HCT116 (cell line): Measurements from ENCODE around the gene SFXN5. TPM values are rescaled to one million over a fixed set of nuclear protein-coding genes. Genes with fewer than 3 reads are reported as not detected.

Experiments used
- ATAC-seq: fragments of 200-7000 bp; cut with Tn5 transposase; 2 replicates; pipeline ENCODE4 v1.9.1; 2020; ENCODE audit warnings: mild to moderate bottlenecking, moderate library complexity
- BruUV-seq: library from RNA; stranded (reverse); fragments of 400-500 nt; replicated peaks from 2 replicates; lab custom pipeline; 2021; lab: Mats Ljungman, UMichigan
- CTCF ChIA-PET: fragments of 300-600 bp; sonication (Branson Sonifier 250); formaldehyde crosslinking; loops from one replicate; lab custom pipeline; 2021; ENCODE audit warnings: antibody characterized with exemption; lab: Charles Lee
- POLR2A ChIA-PET: fragments of 300-600, 350-600 bp; sonication (Branson Sonifier 250); formaldehyde crosslinking; loops from one replicate; lab custom pipeline; 2021; ENCODE audit warnings: antibody characterized with exemption; lab: Charles Lee
- RAD21 ChIA-PET, 2 experiments: fragments of 300-600 bp; sonication (Branson Sonifier 250); formaldehyde crosslinking; loops; one replicate each; lab custom pipeline; 2023; ENCODE audit warnings: low total read pairs in 2 of 2; ENCODE audit not compliant: uncharacterized antibody in 2 of 2, unreplicated experiment in 2 of 2, low non-redundant PET in 1 of 2; lab: Charles Lee
- DNase-seq: peaks from one replicate; pipeline ENCODE4 v3.0.0-alpha.2; 2010; ENCODE audit warnings: low read depth, low spot score
- H2AFZ ChIP-seq: fragments of 200-600 bp; shearing (Covaris generic), sonication (generic); 2 replicates; pipeline ENCODE4 v1.6.1; 2017; ENCODE audit warnings: low read depth, mixed run types, mixed read lengths, antibody characterized with exemption, low read length; ENCODE audit not compliant: poor library complexity, severe bottlenecking
- H3K27ac ChIP-seq: 2 replicates; pipeline ENCODE4 v1.5.1; 2012; ENCODE audit warnings: low read depth, low read length
- H3K27me3 ChIP-seq: fragments of 200-600 bp; sonication (generic); 2 replicates; pipeline ENCODE4 v1.6.1; 2016; ENCODE audit warnings: mixed run types, low read length, mixed read lengths; ENCODE audit not compliant: insufficient read depth
- H3K36me3 ChIP-seq, 2 experiments: fragments of 200-500 bp in 1 of 2; fragments of 200-600 bp in 1 of 2; sonication (Bioruptor generic) in 1 of 2; sonication (generic) in 1 of 2; 2 replicates each; pipeline versions ENCODE4 v1.5.1 to v1.6.1; 2014 to 2016; ENCODE audit warnings: low read length in 2 of 2, inconsistent platforms in 1 of 2, mixed read lengths in 1 of 2, mixed run types in 1 of 2; ENCODE audit not compliant: insufficient read depth in 2 of 2, control insufficient read depth in 1 of 2
- H3K4me1 ChIP-seq, 2 experiments: fragments of 200-600 bp in 1 of 2; sonication (generic) in 1 of 2; 2 replicates each; pipeline versions ENCODE4 v1.5.1 to v1.6.1; 2012 to 2017; ENCODE audit warnings: low read length in 2 of 2, inconsistent platforms in 1 of 2, mild to moderate bottlenecking in 1 of 2, mixed read lengths in 1 of 2, mixed run types in 1 of 2, moderate library complexity in 1 of 2; ENCODE audit not compliant: insufficient read depth in 2 of 2, control insufficient read depth in 1 of 2
- H3K4me2 ChIP-seq: fragments of 200-600 bp; sonication (generic); 2 replicates; pipeline ENCODE4 v1.6.1; 2017; ENCODE audit warnings: mixed run types, low read length, mixed read lengths
- H3K4me3 ChIP-seq, 2 experiments: fragments of 200-600 bp in 1 of 2; sonication (generic) in 1 of 2; replicated peaks in 1 of 2; 2 replicates each; pipeline ENCODE4 v1.5.1; 2011 to 2016; ENCODE audit warnings: low read length in 2 of 2, control low read depth in 1 of 2, low read depth in 1 of 2, mild to moderate bottlenecking in 1 of 2, mixed read lengths in 1 of 2, mixed run types in 1 of 2
- H3K79me2 ChIP-seq: fragments of 200-600 bp; sonication (generic); 2 replicates; pipeline ENCODE4 v1.6.1; 2017; ENCODE audit warnings: mild to moderate bottlenecking, mixed run types, low read length, moderate library complexity, mixed read lengths; ENCODE audit not compliant: insufficient read depth
- H3K9ac ChIP-seq: fragments of 200-600 bp; sonication (generic); 2 replicates; pipeline ENCODE4 v1.6.1; 2016; ENCODE audit warnings: low read length, mixed read lengths
- H3K9me2 ChIP-seq: fragments of 200-600 bp; sonication (generic), shearing (Covaris generic); 2 replicates; pipeline ENCODE4 v1.6.1; 2017; ENCODE audit warnings: mixed run types, mild to moderate bottlenecking, moderate library complexity; ENCODE audit not compliant: insufficient read depth
- H3K9me3 ChIP-seq, 2 experiments: fragments of 200-500 bp in 1 of 2; fragments of 200-600 bp in 1 of 2; sonication (Bioruptor generic) in 1 of 2; sonication (generic) in 1 of 2; 2 replicates each; pipeline ENCODE4 v1.6.1; 2014 to 2017; ENCODE audit warnings: low read length in 2 of 2, mixed read lengths in 2 of 2, inconsistent platforms in 1 of 2, low read depth in 1 of 2, mild to moderate bottlenecking in 1 of 2, mixed run types in 1 of 2, moderate library complexity in 1 of 2; ENCODE audit not compliant: control insufficient read depth in 1 of 2, insufficient read depth in 1 of 2
- H4K20me1 ChIP-seq: fragments of 200-600 bp; sonication (generic), shearing (Covaris generic); 2 replicates; pipeline ENCODE4 v1.6.1; 2017; ENCODE audit warnings: mixed run types, mild to moderate bottlenecking, moderate library complexity; ENCODE audit not compliant: insufficient read depth
- ZFX ChIP-seq: fragments of 450-650 bp; IDR thresholded peaks from 2 replicates; pipeline ENCODE4 v1.6.1; 2017
- intact Hi-C: fragments of 100-400 bp; cut with micrococcal nuclease; formaldehyde crosslinking; loops from 2 replicates; pipeline ENCODE4 v1.10.0; 2022
- total RNA-seq: library from RNA; stranded (reverse); gene quantifications from one replicate; pipeline ENCODE4 v1.2.1, GENCODE V29; 2021; ENCODE audit not compliant: unreplicated experiment
- TF ChIP-seq, protein P1 (sequence below): IDR thresholded peaks from 2 replicates; pipeline ENCODE4 v1.6.1; 2011; ENCODE audit warnings: mild to moderate bottlenecking, low read length, moderate library complexity; ENCODE audit not compliant: insufficient replicate concordance; ENCODE audit errors: extremely low read depth
- TF ChIP-seq, protein P2 (sequence below): IDR thresholded peaks from 2 replicates; pipeline ENCODE4 v1.6.1; 2012; ENCODE audit warnings: low read depth

SFXN5 gene
- total RNA-seq, 1 experiment from 2014 or later = 10.0 TPM

DNA sequence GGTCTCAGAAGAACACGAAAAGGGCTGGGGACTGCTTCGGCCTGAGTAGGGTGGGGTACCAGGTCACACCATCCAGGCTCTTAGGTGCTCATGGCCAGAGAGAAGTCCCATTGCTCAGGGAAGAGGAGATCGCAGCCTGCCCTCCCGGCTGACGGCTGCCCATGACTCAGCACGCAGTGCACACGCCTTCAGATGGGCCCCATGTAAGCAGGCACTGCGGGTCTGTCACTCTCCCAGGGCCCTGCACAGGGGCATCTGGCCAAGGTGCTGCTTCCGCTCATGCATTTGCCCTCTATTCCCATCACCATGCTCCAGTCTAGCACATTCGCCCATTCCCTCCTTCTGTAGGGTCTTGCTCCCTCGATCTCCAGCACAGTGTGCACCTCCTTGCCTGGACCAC, 34.7 kb downstream of the SFXN5 start:
- Histone ChIP-seq H4K20me1 (no peaks in the 10 kb centered on the region), H3K27ac (no peak overlapping the region), H3K9me3 (no peaks in the 10 kb centered on the region), H3K4me1 (peaks cover under 1 to 21% of the 10 kb centered on the region in 2 experiments; a peak in 3 of 4 replicates), H3K9me2 (no peaks in the 10 kb centered on the region), H3K27me3 (no peaks in the 10 kb centered on the region), H3K9ac (no peak overlapping the region), H3K4me3 (no peak overlapping the region), H3K36me3 (no peaks in the 10 kb centered on the region), H3K79me2 (no peaks in the 10 kb centered on the region), H2AFZ (no peak overlapping the region), H3K4me2 (no peak overlapping the region)
- intact Hi-C loops = no loop called here
- CTCF ChIA-PET = no interaction called here
- no peak for DNase-seq
- RAD21 ChIA-PET = no interaction called here
- no peak for TF ChIP-seq ZFX
- TF ChIP-seq, protein P1, sequence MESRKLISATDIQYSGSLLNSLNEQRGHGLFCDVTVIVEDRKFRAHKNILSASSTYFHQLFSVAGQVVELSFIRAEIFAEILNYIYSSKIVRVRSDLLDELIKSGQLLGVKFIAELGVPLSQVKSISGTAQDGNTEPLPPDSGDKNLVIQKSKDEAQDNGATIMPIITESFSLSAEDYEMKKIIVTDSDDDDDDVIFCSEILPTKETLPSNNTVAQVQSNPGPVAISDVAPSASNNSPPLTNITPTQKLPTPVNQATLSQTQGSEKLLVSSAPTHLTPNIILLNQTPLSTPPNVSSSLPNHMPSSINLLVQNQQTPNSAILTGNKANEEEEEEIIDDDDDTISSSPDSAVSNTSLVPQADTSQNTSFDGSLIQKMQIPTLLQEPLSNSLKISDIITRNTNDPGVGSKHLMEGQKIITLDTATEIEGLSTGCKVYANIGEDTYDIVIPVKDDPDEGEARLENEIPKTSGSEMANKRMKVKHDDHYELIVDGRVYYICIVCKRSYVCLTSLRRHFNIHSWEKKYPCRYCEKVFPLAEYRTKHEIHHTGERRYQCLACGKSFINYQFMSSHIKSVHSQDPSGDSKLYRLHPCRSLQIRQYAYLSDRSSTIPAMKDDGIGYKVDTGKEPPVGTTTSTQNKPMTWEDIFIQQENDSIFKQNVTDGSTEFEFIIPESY = no peak
- TF ChIP-seq, protein P2, sequence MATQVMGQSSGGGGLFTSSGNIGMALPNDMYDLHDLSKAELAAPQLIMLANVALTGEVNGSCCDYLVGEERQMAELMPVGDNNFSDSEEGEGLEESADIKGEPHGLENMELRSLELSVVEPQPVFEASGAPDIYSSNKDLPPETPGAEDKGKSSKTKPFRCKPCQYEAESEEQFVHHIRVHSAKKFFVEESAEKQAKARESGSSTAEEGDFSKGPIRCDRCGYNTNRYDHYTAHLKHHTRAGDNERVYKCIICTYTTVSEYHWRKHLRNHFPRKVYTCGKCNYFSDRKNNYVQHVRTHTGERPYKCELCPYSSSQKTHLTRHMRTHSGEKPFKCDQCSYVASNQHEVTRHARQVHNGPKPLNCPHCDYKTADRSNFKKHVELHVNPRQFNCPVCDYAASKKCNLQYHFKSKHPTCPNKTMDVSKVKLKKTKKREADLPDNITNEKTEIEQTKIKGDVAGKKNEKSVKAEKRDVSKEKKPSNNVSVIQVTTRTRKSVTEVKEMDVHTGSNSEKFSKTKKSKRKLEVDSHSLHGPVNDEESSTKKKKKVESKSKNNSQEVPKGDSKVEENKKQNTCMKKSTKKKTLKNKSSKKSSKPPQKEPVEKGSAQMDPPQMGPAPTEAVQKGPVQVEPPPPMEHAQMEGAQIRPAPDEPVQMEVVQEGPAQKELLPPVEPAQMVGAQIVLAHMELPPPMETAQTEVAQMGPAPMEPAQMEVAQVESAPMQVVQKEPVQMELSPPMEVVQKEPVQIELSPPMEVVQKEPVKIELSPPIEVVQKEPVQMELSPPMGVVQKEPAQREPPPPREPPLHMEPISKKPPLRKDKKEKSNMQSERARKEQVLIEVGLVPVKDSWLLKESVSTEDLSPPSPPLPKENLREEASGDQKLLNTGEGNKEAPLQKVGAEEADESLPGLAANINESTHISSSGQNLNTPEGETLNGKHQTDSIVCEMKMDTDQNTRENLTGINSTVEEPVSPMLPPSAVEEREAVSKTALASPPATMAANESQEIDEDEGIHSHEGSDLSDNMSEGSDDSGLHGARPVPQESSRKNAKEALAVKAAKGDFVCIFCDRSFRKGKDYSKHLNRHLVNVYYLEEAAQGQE = no peak
- no TSS peak for BruUV-seq
- no peak for ATAC-seq
- POLR2A ChIA-PET = no interaction called here
